ENCODE results near the gene IMP4.

DNA sequence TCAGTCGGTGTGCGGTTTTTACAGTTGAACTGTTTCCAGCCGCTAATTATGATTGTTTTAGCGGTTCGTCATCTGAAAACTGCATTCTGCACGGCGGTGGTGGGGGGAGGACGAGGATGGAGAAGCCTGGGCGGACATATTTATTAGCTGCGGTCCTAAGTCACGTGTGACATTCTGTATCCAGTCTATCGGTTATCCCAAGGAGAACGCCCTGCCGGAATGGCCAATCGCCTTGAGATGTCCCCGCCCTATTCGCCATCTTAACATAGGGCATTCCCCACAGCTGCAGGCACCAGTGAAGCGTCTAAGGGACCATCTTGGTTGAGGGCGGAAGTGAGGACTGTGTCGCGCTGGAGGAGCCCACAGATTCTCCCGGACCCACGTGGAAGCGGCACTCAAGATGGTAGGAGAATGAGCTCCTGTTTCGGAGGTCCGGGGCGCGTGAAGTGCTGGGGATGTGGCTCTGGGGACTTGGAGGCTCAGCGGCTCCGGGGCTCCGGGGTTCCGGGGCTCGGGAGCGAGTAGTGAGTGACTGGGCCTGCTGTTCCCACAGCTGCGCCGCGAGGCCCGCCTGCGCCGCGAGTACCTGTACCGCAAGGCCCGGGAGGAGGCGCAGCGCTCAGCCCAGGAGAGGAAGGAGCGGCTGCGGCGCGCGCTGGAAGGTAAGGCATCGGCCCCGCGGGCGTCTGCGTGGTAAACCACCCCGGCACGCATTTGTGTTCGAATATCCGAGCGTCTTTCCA lies at the start of gene IMP4:
- TF ChIP-seq, protein P1, sequence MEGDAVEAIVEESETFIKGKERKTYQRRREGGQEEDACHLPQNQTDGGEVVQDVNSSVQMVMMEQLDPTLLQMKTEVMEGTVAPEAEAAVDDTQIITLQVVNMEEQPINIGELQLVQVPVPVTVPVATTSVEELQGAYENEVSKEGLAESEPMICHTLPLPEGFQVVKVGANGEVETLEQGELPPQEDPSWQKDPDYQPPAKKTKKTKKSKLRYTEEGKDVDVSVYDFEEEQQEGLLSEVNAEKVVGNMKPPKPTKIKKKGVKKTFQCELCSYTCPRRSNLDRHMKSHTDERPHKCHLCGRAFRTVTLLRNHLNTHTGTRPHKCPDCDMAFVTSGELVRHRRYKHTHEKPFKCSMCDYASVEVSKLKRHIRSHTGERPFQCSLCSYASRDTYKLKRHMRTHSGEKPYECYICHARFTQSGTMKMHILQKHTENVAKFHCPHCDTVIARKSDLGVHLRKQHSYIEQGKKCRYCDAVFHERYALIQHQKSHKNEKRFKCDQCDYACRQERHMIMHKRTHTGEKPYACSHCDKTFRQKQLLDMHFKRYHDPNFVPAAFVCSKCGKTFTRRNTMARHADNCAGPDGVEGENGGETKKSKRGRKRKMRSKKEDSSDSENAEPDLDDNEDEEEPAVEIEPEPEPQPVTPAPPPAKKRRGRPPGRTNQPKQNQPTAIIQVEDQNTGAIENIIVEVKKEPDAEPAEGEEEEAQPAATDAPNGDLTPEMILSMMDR (IDR thresholded peaks at IDR 0.05), result peak; percentile 43
- peak; percentile 99 for TF ChIP-seq ELF1 (IDR thresholded peaks at IDR 0.05)
- TF ChIP-seq, protein P2, sequence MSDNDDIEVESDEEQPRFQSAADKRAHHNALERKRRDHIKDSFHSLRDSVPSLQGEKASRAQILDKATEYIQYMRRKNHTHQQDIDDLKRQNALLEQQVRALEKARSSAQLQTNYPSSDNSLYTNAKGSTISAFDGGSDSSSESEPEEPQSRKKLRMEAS (IDR thresholded peaks at IDR 0.05; ENCODE audit: low read depth), result peak; percentile 98
- peak; percentile 77; the same call in 1 of the 2 replicates for TF ChIP-seq SIN3A (IDR thresholded peaks at IDR 0.05; ENCODE audit: borderline replicate concordance, low read depth, low read length)

Measured in SK-N-SH (cell line).